Measurements from ENCODE around the gene PNKP. TPM values are rescaled to one million over a fixed set of nuclear protein-coding genes. Genes with fewer than 3 reads are reported as not detected.

The PNKP gene
- total RNA-seq, 1 donor from 2014 or later, result 141 TPM

DNA sequence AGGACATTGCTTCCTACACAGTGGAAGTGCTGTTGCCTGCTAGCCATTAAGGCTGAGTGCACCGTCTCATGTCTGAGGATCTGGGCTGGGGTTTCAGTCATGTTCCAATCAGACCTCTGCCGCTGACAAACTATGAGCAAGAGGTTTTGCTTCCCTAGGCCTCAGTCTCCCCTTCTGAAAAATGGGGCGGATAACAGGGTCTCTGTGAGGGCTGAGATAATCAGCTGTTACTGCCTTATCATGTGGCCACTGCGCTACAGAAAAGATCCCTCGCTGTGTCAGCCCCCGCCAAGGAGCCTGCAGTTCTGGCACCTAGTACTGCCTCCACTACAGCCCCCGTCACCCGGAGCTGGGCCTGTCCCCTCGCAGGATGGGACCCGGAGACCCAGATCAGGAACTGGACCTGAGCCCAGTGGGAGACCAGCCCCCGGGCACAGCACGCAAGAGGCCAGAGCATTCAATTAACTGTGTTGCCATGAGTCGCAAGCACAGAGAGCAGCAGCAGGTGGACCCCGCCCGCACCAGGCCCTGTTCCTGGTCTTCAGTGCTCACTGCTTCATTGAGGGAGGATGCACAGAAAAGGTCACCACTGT lies 3.0 kb upstream of the PNKP start:
- no peaks in the 10 kb centered on the region for H3K27me3 Mint-ChIP-seq (ENCODE audit: insufficient read depth)
- H3K9me3 Mint-ChIP-seq, result no peaks in the 10 kb centered on the region
- intact Hi-C loops (cut with micrococcal nuclease), result no loop called here
- peaks cover 39% of the 10 kb centered on the region for H3K4me1 Mint-ChIP-seq (ENCODE audit: low read depth)
- H3K36me3 Mint-ChIP-seq (ENCODE audit: low read depth), result peaks cover 10% of the 10 kb centered on the region
- no peak for DNase-seq (ENCODE audit: low spot score)
- peak overlapping the region; percentile 95 for H3K27ac Mint-ChIP-seq
- H3K4me3 Mint-ChIP-seq, result no peak overlapping the region

DNA sequence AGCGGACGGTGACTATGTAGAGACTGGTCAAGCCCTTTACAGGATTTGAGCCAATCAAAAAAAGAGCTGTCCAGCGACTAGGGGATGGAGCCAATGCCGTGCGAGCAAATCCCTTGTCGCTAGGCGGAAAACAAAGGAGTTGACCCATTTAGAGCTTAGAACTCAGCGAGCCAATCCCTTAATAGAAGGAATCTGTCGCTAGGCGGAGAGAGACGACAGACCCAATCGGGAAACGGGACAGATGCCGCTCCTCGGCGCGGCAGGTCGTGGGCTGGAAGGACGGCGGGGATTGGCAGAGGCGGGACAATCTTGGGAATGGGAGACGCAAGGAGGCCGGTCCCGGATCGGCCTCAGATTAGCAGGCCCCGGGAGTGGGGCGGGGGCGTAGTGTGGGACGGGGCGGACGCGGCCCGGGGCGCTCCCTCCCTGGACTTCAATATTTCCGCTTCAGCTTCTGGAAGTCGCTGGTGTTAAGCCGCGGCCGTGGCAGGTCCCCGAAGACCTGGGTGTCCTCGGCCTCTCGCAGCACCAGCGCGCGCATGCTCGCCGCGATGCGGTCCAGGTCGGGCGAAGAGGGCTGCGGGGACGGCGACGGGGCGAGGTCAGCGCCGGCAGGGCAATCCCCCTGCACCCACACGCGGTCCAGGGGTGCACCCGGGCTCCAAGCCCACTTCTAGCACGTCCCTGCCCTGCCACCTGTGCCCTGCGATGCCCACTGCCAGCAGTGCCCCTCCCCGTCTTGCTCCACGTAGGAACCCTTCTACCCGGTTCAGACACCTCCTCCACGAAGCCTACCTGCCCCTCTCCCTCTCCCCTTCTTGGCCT lies 2.3 kb upstream of the PNKP start:
- H3K27ac Mint-ChIP-seq, result peak overlapping the region; percentile 95
- peaks cover 16% of the 10 kb centered on the region for H3K36me3 Mint-ChIP-seq (ENCODE audit: low read depth)
- intact Hi-C loops (cut with micrococcal nuclease), result loop anchor here (1.0 to 2.0 kb wide), 7 partner anchors 8 to 193 kb away; partner anchors contain the start of genes AKT1S1, FUZ, PRMT1 and TBC1D17

DNA sequence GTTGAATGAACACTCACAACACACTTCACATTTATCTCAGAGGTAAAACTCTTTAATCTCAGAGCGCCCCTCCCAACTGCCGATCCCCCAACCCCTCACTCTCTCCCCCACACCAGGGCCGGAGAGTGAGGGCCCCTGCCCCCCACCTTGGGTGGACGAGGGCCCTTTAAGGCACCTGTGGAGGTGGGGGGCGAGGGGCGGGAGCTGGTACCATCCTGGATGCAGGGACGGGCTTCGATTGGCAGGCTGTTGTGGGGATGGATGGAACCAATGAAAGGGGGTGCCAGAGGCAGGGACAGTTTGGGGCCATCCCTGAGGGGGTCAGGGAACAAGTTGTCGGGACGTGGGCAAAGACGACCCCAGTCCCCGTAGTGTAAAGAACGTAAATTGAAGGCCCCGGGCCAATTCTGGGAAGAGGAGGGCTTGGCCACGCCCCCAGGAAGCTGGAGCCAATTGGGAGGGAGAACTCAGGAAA lies 1.7 kb upstream of the PNKP start:
- Mint-ChIP-seq H3K9me3 (no peaks in the 10 kb centered on the region), H3K27ac (peak overlapping the region; percentile 94), H3K36me3 (ENCODE audit: low read depth) (peaks cover 20% of the 10 kb centered on the region), H3K27me3 (ENCODE audit: insufficient read depth) (no peaks in the 10 kb centered on the region), H3K4me3 (no peak overlapping the region), H3K4me1 (ENCODE audit: low read depth) (peaks cover 36% of the 10 kb centered on the region)
- no peak for DNase-seq (ENCODE audit: low spot score)
- intact Hi-C loops (cut with micrococcal nuclease), result loop anchor here (1.0 to 2.0 kb wide), 7 partner anchors 8 to 192 kb away; partner anchors contain the start of genes AKT1S1, FUZ, PRMT1 and TBC1D17

More for the DNA sequence above, 2.3 kb upstream of the PNKP start:
- H3K27me3 Mint-ChIP-seq (ENCODE audit: insufficient read depth), result no peaks in the 10 kb centered on the region
- no peak overlapping the region for H3K4me3 Mint-ChIP-seq
- peaks cover 37% of the 10 kb centered on the region for H3K4me1 Mint-ChIP-seq (ENCODE audit: low read depth)
- no peaks in the 10 kb centered on the region for H3K9me3 Mint-ChIP-seq
- DNase-seq (ENCODE audit: low spot score), result peak; percentile 92

DNA sequence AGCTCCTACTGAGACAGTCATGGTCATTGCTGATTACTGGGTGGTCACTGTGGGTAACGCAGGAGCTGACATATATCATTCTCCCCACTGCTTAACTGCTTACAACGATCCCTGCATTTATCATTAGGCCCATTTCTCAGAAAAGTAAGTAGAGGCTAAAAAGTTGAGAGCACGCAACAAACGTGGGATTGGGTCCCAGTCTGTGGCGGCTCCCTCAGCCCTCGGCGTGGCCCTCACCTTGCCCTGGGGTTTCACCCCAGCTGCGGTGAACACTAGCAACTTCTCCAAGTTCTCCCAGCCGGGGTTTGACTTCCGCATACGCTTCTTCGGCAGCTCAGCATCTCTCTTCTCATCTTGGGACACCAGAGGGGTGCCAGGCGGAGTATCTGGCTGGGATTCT lies 2.5 kb downstream of the PNKP start:
- Mint-ChIP-seq H3K4me3 (peak overlapping the region; percentile 62), H3K27me3 (ENCODE audit: insufficient read depth) (no peaks in the 10 kb centered on the region), H3K27ac (no peak overlapping the region), H3K36me3 (ENCODE audit: low read depth) (peaks cover 29% of the 10 kb centered on the region), H3K4me1 (ENCODE audit: low read depth) (peaks cover 20% of the 10 kb centered on the region), H3K9me3 (no peaks in the 10 kb centered on the region)
- DNase-seq (ENCODE audit: low spot score), result no peak
- intact Hi-C loops (cut with micrococcal nuclease), result no loop called here

DNA sequence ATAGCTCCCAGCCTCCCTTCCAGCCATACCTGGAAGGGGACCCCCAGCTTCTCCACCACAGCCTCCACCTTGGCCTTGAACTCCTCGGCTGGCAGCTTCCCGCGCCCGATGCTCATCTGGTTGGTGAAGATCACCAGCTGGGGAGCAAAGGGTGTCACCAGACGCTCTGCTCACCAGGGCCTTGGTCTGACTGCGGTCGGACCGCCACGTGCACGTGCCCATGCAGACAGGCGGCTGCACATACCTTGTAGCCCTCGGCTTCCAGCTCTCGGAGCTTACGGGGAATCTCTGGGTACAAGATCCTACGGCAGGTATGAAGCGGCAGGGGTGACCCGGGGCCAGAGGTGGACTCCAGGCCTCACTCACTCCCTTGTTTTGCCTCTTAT lies 3.4 kb downstream of the PNKP start:
- no peaks in the 10 kb centered on the region for H3K27me3 Mint-ChIP-seq (ENCODE audit: insufficient read depth)
- H3K9me3 Mint-ChIP-seq, result no peaks in the 10 kb centered on the region
- peaks cover 20% of the 10 kb centered on the region for H3K4me1 Mint-ChIP-seq (ENCODE audit: low read depth)
- no peak overlapping the region for H3K4me3 Mint-ChIP-seq
- intact Hi-C loops (cut with micrococcal nuclease), result no loop called here
- no peak overlapping the region for H3K27ac Mint-ChIP-seq
- H3K36me3 Mint-ChIP-seq (ENCODE audit: low read depth), result peaks cover 32% of the 10 kb centered on the region
- DNase-seq (ENCODE audit: low spot score), result no peak

DNA sequence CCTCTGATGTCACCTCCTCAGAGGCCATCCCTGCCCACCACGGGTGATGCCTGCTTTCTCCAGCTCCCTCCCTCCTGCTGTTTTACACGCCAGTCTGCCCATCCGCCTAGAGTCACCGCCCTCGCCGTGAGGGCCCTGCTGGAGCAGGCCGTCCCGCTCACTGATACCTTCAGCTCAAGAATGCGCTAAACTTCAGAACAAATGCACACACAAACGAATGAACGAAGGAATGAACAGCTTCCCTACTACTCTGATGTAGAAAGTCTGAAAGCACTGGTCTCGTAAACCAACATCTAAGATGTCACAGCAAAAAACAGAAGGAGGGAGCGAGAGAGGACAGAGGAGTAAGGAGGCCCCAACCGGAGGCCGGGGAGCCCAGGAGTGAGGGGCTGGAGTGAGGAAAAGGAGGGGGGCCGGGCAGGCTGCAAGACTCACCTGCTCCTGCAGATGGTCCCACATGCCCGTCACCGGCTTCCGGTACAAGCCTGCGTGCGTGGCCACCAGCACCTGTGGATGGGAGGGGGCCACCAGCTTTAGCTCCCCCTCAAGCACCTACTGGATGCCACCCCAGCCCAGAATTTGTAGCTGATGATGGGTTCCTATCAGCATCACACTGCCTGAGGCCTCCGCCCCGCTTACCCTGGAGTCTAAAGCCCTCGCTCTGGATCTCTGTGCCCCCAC lies 4.0 kb downstream of the PNKP start:
- Mint-ChIP-seq H3K4me1 (ENCODE audit: low read depth) (peaks cover 20% of the 10 kb centered on the region), H3K9me3 (no peaks in the 10 kb centered on the region), H3K4me3 (peak overlapping the region; percentile 4), H3K27me3 (ENCODE audit: insufficient read depth) (no peaks in the 10 kb centered on the region), H3K36me3 (ENCODE audit: low read depth) (peaks cover 32% of the 10 kb centered on the region), H3K27ac (peak overlapping the region; percentile 27)
- intact Hi-C loops (cut with micrococcal nuclease), result no loop called here
- DNase-seq (ENCODE audit: low spot score), result no peak

DNA sequence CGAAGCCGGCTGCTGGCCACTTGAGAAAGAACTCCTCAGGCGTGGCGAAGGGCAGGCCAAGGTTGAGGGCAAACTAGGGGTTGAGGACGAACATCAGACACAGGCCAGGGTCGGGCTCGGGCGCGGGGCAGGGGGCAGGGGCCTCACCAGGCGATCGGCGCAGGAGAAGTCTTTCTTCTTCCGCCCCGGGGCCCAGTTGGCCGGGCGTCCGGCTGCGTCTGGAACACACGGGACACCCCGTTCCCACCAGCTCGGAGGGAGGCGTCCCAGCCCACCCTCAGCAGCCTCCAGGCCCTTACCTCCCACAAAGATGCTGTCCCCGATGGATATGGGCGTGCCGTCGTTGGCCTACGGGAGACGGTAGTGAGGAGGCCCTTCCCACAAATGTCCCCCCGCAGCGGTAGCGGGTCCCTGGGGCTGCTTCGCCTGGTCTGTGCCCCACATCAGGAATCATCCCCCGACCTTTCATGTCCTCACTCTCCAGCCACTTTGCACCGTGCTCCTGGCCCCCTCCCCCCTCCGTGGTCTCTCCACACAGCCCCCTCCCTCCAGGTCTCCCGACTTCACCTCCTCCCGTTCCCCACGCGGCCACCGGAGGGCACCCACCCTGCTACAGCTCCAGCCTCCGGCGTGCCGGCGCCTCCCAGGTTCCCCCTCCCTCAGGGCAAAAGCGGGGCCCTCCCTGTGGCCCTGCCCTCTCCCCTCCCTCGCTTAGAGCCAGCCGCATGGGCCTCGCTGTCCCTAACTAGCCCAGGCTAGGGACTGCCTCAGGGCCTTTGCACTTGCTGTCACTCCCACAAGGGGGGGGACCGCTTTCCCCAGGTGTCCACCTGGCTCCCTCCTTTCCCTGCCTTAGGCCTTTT lies 4.8 kb downstream of the PNKP start:
- no peak overlapping the region for H3K27ac Mint-ChIP-seq
- intact Hi-C loops (cut with micrococcal nuclease), result no loop called here
- no peak for DNase-seq (ENCODE audit: low spot score)

DNA sequence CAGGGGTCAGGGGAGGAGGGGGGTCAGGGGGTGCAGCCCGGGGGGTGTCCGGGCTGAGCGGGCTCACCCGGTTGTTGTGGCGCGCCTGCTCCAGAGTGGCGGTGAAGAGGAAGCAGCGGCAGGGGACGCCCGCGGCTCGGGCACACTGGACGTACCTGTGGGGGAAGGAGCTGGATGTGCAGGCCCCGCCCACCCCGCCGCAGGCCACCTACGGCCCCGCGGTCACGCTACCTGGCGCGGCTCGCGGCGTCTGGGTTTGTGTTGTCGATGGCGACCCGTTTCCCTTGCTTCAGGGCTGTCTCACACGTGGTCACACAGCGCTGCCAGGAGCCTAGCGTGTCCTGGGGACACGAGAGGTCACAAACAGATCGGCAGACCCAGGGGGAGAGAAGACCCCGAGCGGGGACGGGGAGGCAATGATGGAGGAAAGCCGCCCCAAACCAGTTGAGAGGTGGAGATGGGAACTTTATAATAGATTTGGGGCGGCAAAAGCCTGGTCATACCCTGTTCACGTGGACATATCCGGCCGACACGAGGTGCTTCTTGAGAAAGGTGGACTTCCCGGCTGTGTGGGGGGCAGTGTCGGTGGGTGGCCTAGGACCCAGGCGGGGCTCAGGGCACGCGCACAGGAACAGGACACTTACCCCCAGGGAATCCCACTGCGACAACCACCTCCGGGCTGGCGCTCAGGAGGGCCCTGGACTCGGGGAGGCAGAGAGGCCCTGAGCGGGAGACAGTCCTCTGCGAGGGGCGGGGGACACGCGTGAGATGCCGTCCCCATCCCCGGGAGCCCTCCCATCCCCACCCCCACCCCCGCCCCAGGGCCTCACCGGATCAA lies 5.6 kb downstream of the PNKP start:
- H3K27ac Mint-ChIP-seq, result no peak overlapping the region
- no peaks in the 10 kb centered on the region for H3K27me3 Mint-ChIP-seq (ENCODE audit: insufficient read depth)
- no peaks in the 10 kb centered on the region for H3K9me3 Mint-ChIP-seq
- no peak for DNase-seq (ENCODE audit: low spot score)
- intact Hi-C loops (cut with micrococcal nuclease), result no loop called here
- peaks cover 31% of the 10 kb centered on the region for H3K36me3 Mint-ChIP-seq (ENCODE audit: low read depth)
- H3K4me3 Mint-ChIP-seq, result no peak overlapping the region
- peaks cover 17% of the 10 kb centered on the region for H3K4me1 Mint-ChIP-seq (ENCODE audit: low read depth)

More for the DNA sequence above, 4.8 kb downstream of the PNKP start:
- Mint-ChIP-seq H3K36me3 (ENCODE audit: low read depth) (peaks cover 32% of the 10 kb centered on the region), H3K27me3 (ENCODE audit: insufficient read depth) (no peaks in the 10 kb centered on the region), H3K4me1 (ENCODE audit: low read depth) (peaks cover 20% of the 10 kb centered on the region), H3K4me3 (peak overlapping the region; percentile 4), H3K9me3 (no peaks in the 10 kb centered on the region)

DNA sequence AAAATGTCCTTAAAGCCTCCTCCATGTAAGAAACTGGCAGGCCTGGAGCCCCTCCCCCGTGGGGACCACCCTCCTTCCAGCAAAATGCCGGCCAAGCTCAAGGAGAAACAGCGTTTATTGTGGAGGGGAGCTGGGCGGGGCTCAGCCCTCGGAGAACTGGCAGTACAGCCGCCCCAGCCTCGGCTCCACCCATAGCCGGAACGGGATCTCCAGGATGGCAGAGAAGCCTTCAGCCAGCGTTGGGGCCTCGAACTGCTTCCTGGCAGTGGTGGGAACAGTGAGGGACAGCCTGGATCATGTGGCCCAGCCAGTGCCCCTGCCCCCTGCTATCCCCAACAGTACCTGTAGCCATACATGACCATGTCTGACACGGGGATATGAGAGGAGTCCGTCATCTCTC lies 6.3 kb downstream of the PNKP start:
- H3K36me3 Mint-ChIP-seq (ENCODE audit: low read depth), result peaks cover 29% of the 10 kb centered on the region
- H3K9me3 Mint-ChIP-seq, result no peaks in the 10 kb centered on the region
- DNase-seq (ENCODE audit: low spot score), result no peak
- H3K4me3 Mint-ChIP-seq, result no peak overlapping the region
- H3K4me1 Mint-ChIP-seq (ENCODE audit: low read depth), result peaks cover 11% of the 10 kb centered on the region
- H3K27me3 Mint-ChIP-seq (ENCODE audit: insufficient read depth), result no peaks in the 10 kb centered on the region
- H3K27ac Mint-ChIP-seq, result no peak overlapping the region
- intact Hi-C loops (cut with micrococcal nuclease), result no loop called here

DNA sequence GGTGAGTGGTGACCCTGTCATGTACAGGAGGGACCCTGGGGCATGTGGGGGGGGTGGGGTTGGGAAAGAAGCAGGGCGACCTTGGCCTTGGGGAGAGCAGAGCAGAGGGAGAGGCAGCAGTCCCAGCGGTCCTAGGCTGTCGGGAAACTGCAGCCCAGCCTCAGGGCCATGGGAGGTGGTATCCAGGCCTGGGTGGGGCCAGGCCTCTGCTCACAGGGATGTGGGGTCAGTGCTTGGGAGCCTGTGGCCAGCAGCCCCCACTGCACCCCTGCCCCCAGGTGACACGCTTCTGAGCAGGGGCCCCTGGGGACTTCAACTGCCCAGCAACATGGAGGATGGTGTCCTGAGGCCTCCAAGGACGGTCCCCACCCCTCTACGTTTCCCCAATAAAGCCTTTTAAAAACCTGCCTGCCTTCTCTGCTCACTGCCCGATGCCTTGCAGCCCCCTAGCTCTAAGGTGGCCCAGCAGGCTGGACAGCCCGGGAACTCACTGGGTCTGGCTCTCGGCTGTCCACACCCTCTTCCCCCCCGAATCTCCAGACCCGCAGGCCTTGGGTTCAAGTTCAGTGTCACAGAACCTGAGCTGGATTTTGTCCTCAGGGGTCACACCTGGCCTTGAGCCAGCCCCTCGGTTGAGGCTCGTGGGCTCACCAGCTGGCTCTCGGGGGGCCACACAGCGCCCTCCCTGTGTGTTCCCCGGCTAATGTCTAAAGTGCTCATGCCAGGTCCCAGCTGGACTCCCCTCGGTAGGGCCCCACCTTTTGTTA lies 6.9 kb downstream of the PNKP start:
- DNase-seq (ENCODE audit: low spot score), result no peak
- intact Hi-C loops (cut with micrococcal nuclease), result no loop called here
- Mint-ChIP-seq H3K4me1 (ENCODE audit: low read depth) (peaks cover 5% of the 10 kb centered on the region), H3K27me3 (ENCODE audit: insufficient read depth) (no peaks in the 10 kb centered on the region), H3K4me3 (no peak overlapping the region), H3K9me3 (no peaks in the 10 kb centered on the region), H3K36me3 (ENCODE audit: low read depth) (peaks cover 27% of the 10 kb centered on the region), H3K27ac (no peak overlapping the region)

DNA sequence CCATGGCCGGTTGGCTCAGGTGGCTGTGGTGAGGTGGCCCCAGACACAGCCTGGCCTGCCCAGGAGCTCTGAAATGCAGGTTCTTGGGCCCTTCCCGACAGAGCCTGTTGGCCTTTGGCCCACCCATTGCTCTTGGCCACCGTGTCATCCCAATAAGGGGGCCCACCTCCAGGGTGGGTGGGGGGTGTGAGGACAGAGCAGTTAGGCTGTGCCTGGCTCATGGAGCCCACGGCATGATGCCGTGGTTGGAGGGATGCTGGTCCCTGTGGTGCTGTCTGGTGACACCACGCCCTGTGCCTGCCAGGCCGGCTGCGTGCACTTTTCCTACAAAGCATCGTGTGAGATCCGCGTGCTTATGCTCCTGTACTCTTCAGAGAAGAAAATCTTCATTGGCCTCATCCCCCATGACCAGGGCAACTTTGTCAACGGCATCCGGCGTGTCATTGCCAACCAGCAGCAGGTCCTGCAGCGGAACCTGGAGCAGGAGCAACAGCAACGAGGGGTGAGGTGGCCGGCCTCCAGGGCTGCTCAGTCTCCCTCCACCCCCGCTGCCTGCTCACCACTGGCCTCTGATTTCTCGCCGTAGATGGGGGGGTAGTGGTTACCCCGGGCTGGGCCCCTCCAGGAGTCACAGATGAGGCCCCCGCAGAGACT lies 7.6 kb downstream of the PNKP start:
- H3K4me3 Mint-ChIP-seq, result no peak overlapping the region
- no peak for DNase-seq (ENCODE audit: low spot score)
- H3K27ac Mint-ChIP-seq, result no peak overlapping the region
- H3K9me3 Mint-ChIP-seq, result no peaks in the 10 kb centered on the region
- H3K27me3 Mint-ChIP-seq (ENCODE audit: insufficient read depth), result no peaks in the 10 kb centered on the region
- intact Hi-C loops (cut with micrococcal nuclease), result no loop called here
- H3K4me1 Mint-ChIP-seq (ENCODE audit: low read depth), result no peaks in the 10 kb centered on the region
- peaks cover 22% of the 10 kb centered on the region for H3K36me3 Mint-ChIP-seq (ENCODE audit: low read depth)

Measured in activated T-helper 1 cell treated with anti-CD3 and anti-CD28 coated beads, Interleukin-12 subunit alpha, Interleukin-12 subunit beta, Interleukin-2, Interleukin-4 antibody, amounts not matched to agents 30 ng/mL and 10 ng/mL and 1 ng/mL, durations not matched to agents 14 hours and 24 hours and 36 hours (primary cell).